ENCODE data around the gene PRKCZ. TPM values are rescaled to one million over a fixed set of nuclear protein-coding genes. Genes with fewer than 3 reads are reported as not detected.

The PRKCZ gene
- total and polyA plus RNA-seq, 9 of the 15 experiments (the other 6 are each of a cell fraction or from before 2014, with no cell fraction given) = 0.07 to 3.1 (median 1.3) TPM

- H2AFZ ChIP-seq (ENCODE audit: low read depth, low read length) = no peak overlapping the region
- 0 out of 2 replicates have a peak, but pooled peaks have one; percentile 38 for TF ChIP-seq ZNF232 (CRISPR knock-in tag; IDR thresholded peaks at IDR 0.05)
- TF ChIP-seq ZNF224 (CRISPR knock-in tag; IDR thresholded peaks at IDR 0.05) = 0 out of 2 replicates have a peak, but pooled peaks have one; percentile 26
- no peak for TF ChIP-seq MITF (IDR thresholded peaks at IDR 0.05)
- DNase-seq (ENCODE audit: extremely low read depth in 1 of 4, low spot score in 3 of 4) (no peak), ATAC-seq (no peak), FAIRE-seq (no peak)
- H3K4me3 ChIP-seq = no peak overlapping the region
- H3K9me3 ChIP-seq (replicated peaks; ENCODE audit: control insufficient read depth, insufficient read depth, low read depth, low read length) = no peaks in the 10 kb centered on the region
- no peak overlapping the region for H3K4me2 ChIP-seq (ENCODE audit: insufficient read depth, low read length)
- 0 out of 2 replicates have a peak, but pooled peaks cover 12% of the 10 kb centered on the region for H4K20me1 ChIP-seq (replicated peaks; ENCODE audit: control insufficient read depth, insufficient read depth, low read length)
- POLR2A ChIA-PET = no interaction called here
- BruUV-seq (replicated peaks) = no TSS peak
- peaks cover 8 to 40% of the 10 kb centered on the region in 2 experiments for H3K4me1 ChIP-seq (replicated peaks in 1 of 2; ENCODE audit: control insufficient read depth in 2 of 2, insufficient read depth in 2 of 2, low read length in 2 of 2)
- intact Hi-C loops (cut with micrococcal nuclease) = no loop called here
- H3K36me3 ChIP-seq (ENCODE audit: control insufficient read depth, insufficient read depth, low read length) = no peaks in the 10 kb centered on the region
- peak overlapping the region in 1 of 2 experiments; percentile 10; a peak in 1 of 4 replicates for H3K9ac ChIP-seq (ENCODE audit: insufficient read depth in 1 of 2, low read depth in 2 of 2, low read length in 2 of 2)
- H3K27me3 ChIP-seq (ENCODE audit: control insufficient read depth in 2 of 2, insufficient read depth in 2 of 2, low read length in 2 of 2) = peaks cover 38 to 71% of the 10 kb centered on the region in 2 experiments
- CTCF ChIA-PET (ENCODE audit: low intra/inter-chr PET ratio) = no interaction called here
- WGBS (ENCODE audit: insufficient coverage, low coverage, missing lambda C conversion rate) = 15% methylated on average over 10 of the region's 10 CpGs
- H3K79me2 ChIP-seq (ENCODE audit: control insufficient read depth, insufficient read depth, low read length) = no peaks in the 10 kb centered on the region
- in situ Hi-C loops (cut with MboI) = no loop called here
- peaks cover 7% of the 10 kb centered on the region for H3K9me1 ChIP-seq (ENCODE audit: control insufficient read depth, insufficient read depth, low read length)
- no peak overlapping the region for H3K27ac ChIP-seq (ENCODE audit: extremely low read depth, low read depth, low read length)
Measured at GRCh38 chr1:2135941-2136340, 85.7 kb downstream of the PRKCZ start.
